OCI-LY7 (cell line): Measurements from ENCODE around the gene ABCC8.

ENCODE experiments used
- CTCF ChIP-seq: fragments of 200-600 bp; sonication (generic); conservative IDR thresholded peaks from 2 replicates; pipeline ENCODE4 v1.5.1; 2014; ENCODE audit warnings: mild to moderate bottlenecking, antibody characterized with exemption, low read length, moderate library complexity, mixed read lengths
- EZH2phosphoT487 ChIP-seq: fragments of 200-600 bp; sonication (generic); IDR thresholded peaks from 2 replicates; pipeline ENCODE4 v1.6.1; 2018; ENCODE audit warnings: low read depth, borderline replicate concordance, mild to moderate bottlenecking, mixed run types, antibody characterized with exemption, low read length, moderate library complexity, mixed read lengths

GRCh38 chr11:17490938-17491337, 14.3 kb upstream of the ABCC8 start:
- TF ChIP-seq CTCF (no peak), EZH2phosphoT487 (no peak)
